HepG2 (cell line): ENCODE results near the gene NLGN2. TPM values are rescaled to one million over a fixed set of nuclear protein-coding genes. Genes with fewer than 3 reads are reported as not detected.

Experiments used
- ATAC-seq: fragments of 200-7000 bp; cut with Tn5 transposase; 3 replicates; pipeline ENCODE4 v1.9.1; 2020; ENCODE audit warnings: mild to moderate bottlenecking, moderate library complexity
- BruUV-seq: library from RNA; stranded (reverse); fragments of 400-500 nt; replicated peaks from 2 replicates; lab custom pipeline; 2021; lab: Mats Ljungman, UMichigan
- CTCF ChIA-PET: fragments of 300-600 bp; formaldehyde crosslinking; extraction: SDS; loops from one replicate; lab custom pipeline; 2021; ENCODE audit warnings: low total read pairs, inconsistent platforms, low intra/inter-chr PET ratio; lab: Yijun Ruan, JAX
- POLR2A ChIA-PET: fragments of 350-600 bp; sonication (Branson Sonifier 250); formaldehyde crosslinking; loops from one replicate; lab custom pipeline; 2020; ENCODE audit warnings: antibody characterized with exemption, inconsistent platforms; lab: Yijun Ruan, JAX
- DNase-seq: peaks from one replicate; pipeline ENCODE4 v3.0.0-alpha.2; 2015; ENCODE audit warnings: low spot score
- FAIRE-seq: peaks from 3 replicates; lab custom pipeline; 2011; peaks lifted over from hg19 to GRCh38; lab: Jason Lieb, UNC
- H2AFZ ChIP-seq: one replicate; pipeline ENCODE4 v1.6.1; 2011; ENCODE audit warnings: low read length, inconsistent platforms
- H3K27ac ChIP-seq: fragments of 300-600 bp; 3 replicates; pipeline ENCODE4 v1.8.0; 2011; ENCODE audit warnings: mixed run types, mild to moderate bottlenecking, mixed read lengths, low read length, inconsistent platforms; ENCODE audit not compliant: insufficient read depth; ENCODE audit errors: extremely low read length
- H3K27me3 ChIP-seq, 2 experiments: fragments of 200-600 bp in 1 of 2; 2 replicates in 1 of 2; 3 replicates in 1 of 2; pipeline versions ENCODE4 v1.6.0 to v1.8.0; 2011; ENCODE audit warnings: low read length in 2 of 2, mild to moderate bottlenecking in 2 of 2, moderate library complexity in 2 of 2, inconsistent platforms in 1 of 2; ENCODE audit not compliant: insufficient read depth in 2 of 2, control insufficient read depth in 1 of 2
- H3K36me3 ChIP-seq, 2 experiments: fragments of 200-600 bp in 1 of 2; replicated peaks in 1 of 2; 2 replicates in 1 of 2; 3 replicates in 1 of 2; pipeline versions ENCODE4 v1.5.1 to v1.8.0; 2011; ENCODE audit warnings: low read length in 2 of 2, inconsistent platforms in 1 of 2; ENCODE audit not compliant: insufficient read depth in 2 of 2, control insufficient read depth in 1 of 2
- H3K4me1 ChIP-seq: 2 replicates; pipeline ENCODE4 v1.5.1; 2012; ENCODE audit warnings: low read length, inconsistent platforms; ENCODE audit not compliant: insufficient read depth
- H3K4me2 ChIP-seq: 2 replicates; pipeline ENCODE4 v1.6.0; 2011; ENCODE audit warnings: low read depth, low read length, inconsistent platforms
- H3K4me3 ChIP-seq, 3 experiments: fragments of 200-600 bp in 1 of 3; sonication (generic), shearing (Covaris generic) in 1 of 3; replicated peaks in 1 of 3; 2 replicates each; pipeline ENCODE4 v1.5.1; 2011 to 2016; ENCODE audit warnings: low read length in 3 of 3, inconsistent platforms in 2 of 3, low read depth in 2 of 3, mild to moderate bottlenecking in 2 of 3, control low read depth in 1 of 3, mixed read lengths in 1 of 3; ENCODE audit not compliant: insufficient read depth in 1 of 3
- H3K79me2 ChIP-seq: one replicate; pipeline ENCODE4 v1.6.1; 2011; ENCODE audit warnings: low read length, inconsistent platforms; ENCODE audit not compliant: insufficient read depth
- H3K9ac ChIP-seq: 2 replicates; pipeline ENCODE4 v1.6.0; 2011; ENCODE audit warnings: mild to moderate bottlenecking, low read depth, low read length, inconsistent platforms; ENCODE audit not compliant: insufficient read depth
- H3K9me3 ChIP-seq: 2 replicates; pipeline ENCODE4 v1.5.1; 2012; ENCODE audit warnings: mild to moderate bottlenecking, low read length
- H4K20me1 ChIP-seq: 2 replicates; pipeline ENCODE4 v1.6.0; 2011; ENCODE audit warnings: inconsistent platforms, mild to moderate bottlenecking, low read length, moderate library complexity; ENCODE audit not compliant: insufficient read depth
- IKZF1 ChIP-seq: fragments of 450-650 bp; IDR thresholded peaks from 2 replicates; pipeline ENCODE4 v1.7.1; 2016
- LRRFIP1 ChIP-seq: sonication (generic); formaldehyde crosslinking; conservative IDR thresholded peaks from 2 replicates; pipeline ENCODE4 v1.4.0; 2020; ENCODE audit warnings: missing genetic modification reagents
- PHF5A ChIP-seq: IDR thresholded peaks from one replicate; pipeline ENCODE4 v1.6.1; 2018; ENCODE audit warnings: low read depth, missing genetic modification reagents; ENCODE audit not compliant: unreplicated experiment
- PITX1 ChIP-seq: sonication (generic); formaldehyde crosslinking; IDR thresholded peaks from 2 replicates; pipeline ENCODE4 v1.5.1; 2020; ENCODE audit warnings: mild to moderate bottlenecking, missing genetic modification reagents
- PRDM10 ChIP-seq: sonication (generic); formaldehyde crosslinking; IDR thresholded peaks from 2 replicates; pipeline ENCODE4 v1.4.0; 2020; ENCODE audit warnings: low read depth, missing genetic modification reagents
- PREB ChIP-seq: sonication (generic); formaldehyde crosslinking; IDR thresholded peaks from 2 replicates; pipeline ENCODE4 v1.4.0; 2020; ENCODE audit warnings: missing genetic modification reagents
- ZBTB49 ChIP-seq: sonication (generic); formaldehyde crosslinking; IDR thresholded peaks from 2 replicates; pipeline ENCODE4 v1.4.0; 2020; ENCODE audit warnings: missing genetic modification reagents, borderline replicate concordance
- ZBTB7B ChIP-seq: sonication (generic); formaldehyde crosslinking; IDR thresholded peaks from 2 replicates; pipeline ENCODE4 v1.4.0; 2020; ENCODE audit warnings: missing genetic modification reagents
- ZNF234 ChIP-seq: sonication (generic); formaldehyde crosslinking; conservative IDR thresholded peaks from 2 replicates; pipeline ENCODE4 v1.5.1; 2020; ENCODE audit warnings: mild to moderate bottlenecking, missing genetic modification reagents
- ZNF256 ChIP-seq: sonication (generic); formaldehyde crosslinking; conservative IDR thresholded peaks from 2 replicates; pipeline ENCODE4 v1.4.0; 2020; ENCODE audit warnings: missing genetic modification reagents
- ZNF296 ChIP-seq: sonication (generic); formaldehyde crosslinking; conservative IDR thresholded peaks from 2 replicates; pipeline ENCODE4 v1.5.0; 2020; ENCODE audit warnings: mild to moderate bottlenecking, missing genetic modification reagents
- ZNF446 ChIP-seq: sonication (generic); formaldehyde crosslinking; IDR thresholded peaks from 2 replicates; pipeline ENCODE4 v1.5.0; 2020; ENCODE audit warnings: mild to moderate bottlenecking, missing genetic modification reagents
- ZNF839 ChIP-seq: sonication (generic); formaldehyde crosslinking; IDR thresholded peaks from 2 replicates; pipeline ENCODE4 v1.4.0; 2020; ENCODE audit warnings: missing genetic modification reagents, mild to moderate bottlenecking, borderline replicate concordance
- ZSCAN21 ChIP-seq: sonication (generic); formaldehyde crosslinking; IDR thresholded peaks from 2 replicates; pipeline ENCODE4 v1.8.0; 2022; ENCODE audit warnings: mild to moderate bottlenecking, missing genetic modification reagents, moderate library complexity, borderline replicate concordance
- WGBS: methylation state at CpG from one replicate; pipeline ENCODE4 v1.1.6; 2017; ENCODE audit warnings: low lambda C conversion rate; 5-methylcytosine and 5-hydroxymethylcytosine counted together
- in situ Hi-C: cut with HindIII; loops from 2 replicates; pipeline ENCODE4 v1.10.0; 2017; ENCODE audit warnings: low pct_unique_long_range_greater_than_20kb; ENCODE audit not compliant: extremely low pct_ligation_motif_present
- intact Hi-C: fragments of 100-400 bp; cut with micrococcal nuclease; formaldehyde crosslinking; loops from one replicate; pipeline ENCODE4 v1.10.0; 2022; ENCODE audit not compliant: unreplicated experiment
- polyA plus RNA-seq, 8 experiments: library from polyadenylated mRNA; depleted of rRNA in 3 of 8; stranded (reverse) in 7 of 8; unstranded in 1 of 8; fragments of >200 nt; fragmentation: Illumina TruSeq in 4 of 8; extraction: Trizol in 4 of 8; gene quantifications; 2 replicates each; pipeline versions ENCODE4 v1.2.1 to v1.2.3, GENCODE V29; 2011 to 2016; ENCODE audit warnings: low read depth in 4 of 8, missing spikeins in 1 of 8, mixed read lengths in 1 of 8; ENCODE audit not compliant: insufficient read depth in 1 of 8
- total RNA-seq, 5 experiments: library from RNA; depleted of rRNA; stranded (reverse); fragments of >200 nt; fragmentation: Illumina TruSeq; extraction: Trizol; gene quantifications; 2 replicates each; pipeline ENCODE4 v1.2.3, GENCODE V29; 2016; ENCODE audit warnings: low read depth in 1 of 5

Gene NLGN2
- total and polyA plus RNA-seq, 2 of the 13 experiments (the other 11 are each of a cell fraction or from before 2014, with no cell fraction given): 1.9 to 11.0 TPM

- H3K4me3 ChIP-seq: peak overlapping the region; percentile 62 to 85 (median 63)
- 1% methylated on average over 15 of the region's 16 CpGs for WGBS
- TF ChIP-seq ZNF256 (CRISPR knock-in tag): peak; percentile 41; the same call in 1 of the 2 replicates
- TF ChIP-seq LRRFIP1: no peak
- TF ChIP-seq PITX1: 0 out of 2 replicates have a peak, but pooled peaks have one; percentile 3
- peak; percentile 2; the same call in 1 of the 2 replicates for TF ChIP-seq PRDM10 (CRISPR knock-in tag)
- no peak for TF ChIP-seq ZNF839 (CRISPR knock-in tag)
- 0 out of 2 replicates have a peak, but pooled peaks have one; percentile 25 for TF ChIP-seq ZNF234
- no peak for TF ChIP-seq ZNF446 (CRISPR knock-in tag)
- 0 out of 2 replicates have a peak, but pooled peaks have one; percentile 24 for TF ChIP-seq ZSCAN21 (CRISPR knock-in tag)
- TF ChIP-seq PHF5A (CRISPR knock-in tag): no peak
- TF ChIP-seq ZNF296 (CRISPR knock-in tag): peak; percentile 66; the same call in 1 of the 2 replicates
- no peak for TF ChIP-seq PREB (CRISPR knock-in tag)
- TF ChIP-seq ZBTB49 (CRISPR knock-in tag): no peak
- TF ChIP-seq ZBTB7B (CRISPR knock-in tag): no peak
- TF ChIP-seq IKZF1: no peak
Measured at GRCh38 chr17:7445619-7445968, 37.9 kb downstream of the NLGN2 start.

More at GRCh38 chr17:7445619-7445968, 37.9 kb downstream of the NLGN2 start:
- intact Hi-C loops (loop anchor here (1.0 to 5.0 kb wide), 2 partner anchors 37 to 116 kb away; partner anchors contain the start of genes NEURL4, POLR2A and SLC35G6), in situ Hi-C loops (no loop called here)
- no peaks in the 10 kb centered on the region for H3K9me3 ChIP-seq
- H4K20me1 ChIP-seq: no peaks in the 10 kb centered on the region
- peak overlapping the region; percentile 89 for H3K4me2 ChIP-seq
- DNase-seq (peak; percentile 76), ATAC-seq (peak; percentile 88), FAIRE-seq (peak; percentile 70)
- no peak overlapping the region for H2AFZ ChIP-seq
- BruUV-seq: no TSS peak
- no peaks in the 10 kb centered on the region for H3K79me2 ChIP-seq
- ChIA-PET CTCF (interaction anchor here (1.3 kb wide), 1 partner anchor 89 kb away, joined by 3 read pairs; no protein-coding TSS in a partner anchor), POLR2A (interaction anchor here (0.6 to 3.7 kb wide), 20 partner anchors 8 to 241 kb away, joined by 3 to 48 read pairs (median 4); partner anchors contain the start of genes CD68, PLSCR3, POLR2A and SLC35G6)
- H3K27ac ChIP-seq: peak overlapping the region; percentile 73
- no peaks in the 10 kb centered on the region for H3K36me3 ChIP-seq
- H3K27me3 ChIP-seq: peaks cover 4 to 27% of the 10 kb centered on the region in 2 experiments; a peak in 4 of 5 replicates
- peaks cover 45% of the 10 kb centered on the region for H3K4me1 ChIP-seq
- H3K9ac ChIP-seq: peak overlapping the region; percentile 75
